ENCODE measurements around the gene COCH.

DNA sequence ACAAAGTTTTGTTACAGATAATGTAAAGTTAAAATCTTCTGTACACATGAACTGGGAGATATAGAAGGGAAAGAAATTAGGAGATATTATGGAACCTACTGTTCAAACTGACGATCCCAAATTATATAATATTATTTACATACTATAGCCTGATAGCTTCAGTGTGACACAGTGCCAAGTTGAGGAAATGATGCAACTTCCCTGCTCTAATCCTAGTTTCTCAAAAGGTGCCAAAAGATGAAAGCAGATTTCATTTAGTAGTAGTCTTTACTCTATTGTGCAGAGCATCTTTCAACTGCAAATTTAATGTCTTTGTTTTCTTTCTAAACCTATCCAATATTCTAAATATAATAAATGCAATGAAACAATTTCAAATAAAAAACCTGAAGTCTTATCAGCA lies 46.9 kb downstream of the COCH start:
- TF ChIP-seq STAT1 (IDR thresholded peaks at IDR 0.05; ENCODE audit: unreplicated experiment) (no peak), EZH2 (IDR thresholded peaks at IDR 0.05; ENCODE audit: low read depth, unreplicated experiment) (no peak), JUNB (IDR thresholded peaks at IDR 0.05; ENCODE audit: unreplicated experiment) (no peak), POLR2AphosphoS5 (IDR thresholded peaks at IDR 0.05; ENCODE audit: low read depth) (no peak), EZH2phosphoT487 (IDR thresholded peaks at IDR 0.05; ENCODE audit: unreplicated experiment) (no peak)
- TF ChIP-seq, protein P1, sequence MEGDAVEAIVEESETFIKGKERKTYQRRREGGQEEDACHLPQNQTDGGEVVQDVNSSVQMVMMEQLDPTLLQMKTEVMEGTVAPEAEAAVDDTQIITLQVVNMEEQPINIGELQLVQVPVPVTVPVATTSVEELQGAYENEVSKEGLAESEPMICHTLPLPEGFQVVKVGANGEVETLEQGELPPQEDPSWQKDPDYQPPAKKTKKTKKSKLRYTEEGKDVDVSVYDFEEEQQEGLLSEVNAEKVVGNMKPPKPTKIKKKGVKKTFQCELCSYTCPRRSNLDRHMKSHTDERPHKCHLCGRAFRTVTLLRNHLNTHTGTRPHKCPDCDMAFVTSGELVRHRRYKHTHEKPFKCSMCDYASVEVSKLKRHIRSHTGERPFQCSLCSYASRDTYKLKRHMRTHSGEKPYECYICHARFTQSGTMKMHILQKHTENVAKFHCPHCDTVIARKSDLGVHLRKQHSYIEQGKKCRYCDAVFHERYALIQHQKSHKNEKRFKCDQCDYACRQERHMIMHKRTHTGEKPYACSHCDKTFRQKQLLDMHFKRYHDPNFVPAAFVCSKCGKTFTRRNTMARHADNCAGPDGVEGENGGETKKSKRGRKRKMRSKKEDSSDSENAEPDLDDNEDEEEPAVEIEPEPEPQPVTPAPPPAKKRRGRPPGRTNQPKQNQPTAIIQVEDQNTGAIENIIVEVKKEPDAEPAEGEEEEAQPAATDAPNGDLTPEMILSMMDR (conservative IDR thresholded peaks at IDR 0.05; ENCODE audit: low read depth in 2 of 2), result no peak

Data from GM23338 (cell line).